HepG2 (cell line): ENCODE results near the gene CD248. TPM values are rescaled to one million over a fixed set of nuclear protein-coding genes. Genes with fewer than 3 reads are reported as not detected.

ENCODE experiments used
- AGO1 ChIP-seq: fragments of 200-400 bp; formaldehyde crosslinking; IDR thresholded peaks from 2 replicates; pipeline ENCODE4 v1.6.1; 2017; ENCODE audit warnings: mild to moderate bottlenecking, low read depth, low read length, moderate library complexity; ENCODE audit not compliant: poor library complexity, severe bottlenecking
- ATF2 ChIP-seq: sonication (generic); formaldehyde crosslinking; IDR thresholded peaks from 2 replicates; pipeline ENCODE4 v1.4.0; 2020; ENCODE audit warnings: missing genetic modification reagents
- DDIT3 ChIP-seq: sonication (generic); formaldehyde crosslinking; IDR thresholded peaks from 2 replicates; pipeline ENCODE4 v1.4.0; 2020; ENCODE audit warnings: mild to moderate bottlenecking, missing genetic modification reagents
- GPN1 ChIP-seq: sonication (generic); formaldehyde crosslinking; IDR thresholded peaks from 2 replicates; pipeline ENCODE4 v1.5.1; 2020; ENCODE audit warnings: missing genetic modification reagents, borderline replicate concordance
- LBX2 ChIP-seq: sonication (generic); formaldehyde crosslinking; IDR thresholded peaks from 2 replicates; pipeline ENCODE4 v1.5.0; 2020; ENCODE audit warnings: missing genetic modification reagents, mild to moderate bottlenecking, borderline replicate concordance
- MEIS2 ChIP-seq: sonication (generic); formaldehyde crosslinking; IDR thresholded peaks from 2 replicates; pipeline ENCODE4 v1.9.0; 2021; ENCODE audit warnings: mild to moderate bottlenecking, missing genetic modification reagents
- NCOR1 ChIP-seq: fragments of 200-600 bp; sonication (generic); IDR thresholded peaks from 2 replicates; pipeline ENCODE4 v1.7.0; 2017; ENCODE audit warnings: antibody characterized with exemption, low read length, borderline replicate concordance
- PAX8 ChIP-seq: sonication (generic); formaldehyde crosslinking; IDR thresholded peaks from 2 replicates; pipeline ENCODE4 v1.8.0; 2022; ENCODE audit warnings: mild to moderate bottlenecking, missing genetic modification reagents, borderline replicate concordance
- PRPF4 ChIP-seq: fragments of 200-400 bp; formaldehyde crosslinking; IDR thresholded peaks from 2 replicates; pipeline ENCODE4 v1.6.1; 2016; ENCODE audit warnings: low read length, low read depth; ENCODE audit not compliant: poor library complexity, severe bottlenecking
- REXO4 ChIP-seq: sonication (generic); formaldehyde crosslinking; IDR thresholded peaks from 2 replicates; pipeline ENCODE4 v1.8.0; 2022; ENCODE audit warnings: missing genetic modification reagents, mild to moderate bottlenecking, borderline replicate concordance
- RXRB ChIP-seq: IDR thresholded peaks from 2 replicates; pipeline ENCODE4 v1.6.1; 2016; ENCODE audit warnings: borderline replicate concordance, missing genetic modification reagents, missing compliant biosample characterization
- SIX4 ChIP-seq: sonication (generic); formaldehyde crosslinking; IDR thresholded peaks from 2 replicates; pipeline ENCODE4 v1.4.0; 2020; ENCODE audit warnings: missing genetic modification reagents
- STAT5B ChIP-seq: sonication (generic); formaldehyde crosslinking; IDR thresholded peaks from 2 replicates; pipeline ENCODE4 v1.4.0; 2020; ENCODE audit warnings: missing genetic modification reagents
- TGIF2 ChIP-seq: IDR thresholded peaks from 2 replicates; pipeline ENCODE4 v1.6.1; 2016; ENCODE audit warnings: control low read depth, missing compliant biosample characterization
- U2AF2 ChIP-seq: fragments of 200-400 bp; formaldehyde crosslinking; IDR thresholded peaks from 2 replicates; pipeline ENCODE4 v1.6.1; 2017; ENCODE audit warnings: low read depth, mild to moderate bottlenecking, low read length
- ZBTB14 ChIP-seq: sonication (generic); formaldehyde crosslinking; IDR thresholded peaks from 2 replicates; pipeline ENCODE4 v1.4.0; 2020; ENCODE audit warnings: missing genetic modification reagents
- ZBTB38 ChIP-seq: sonication (generic); formaldehyde crosslinking; IDR thresholded peaks from 2 replicates; pipeline ENCODE4 v1.5.1; 2020; ENCODE audit warnings: mild to moderate bottlenecking, missing genetic modification reagents
- ZBTB46 ChIP-seq: sonication (generic); formaldehyde crosslinking; IDR thresholded peaks from 2 replicates; pipeline ENCODE4 v1.4.0; 2020; ENCODE audit warnings: mild to moderate bottlenecking, missing genetic modification reagents, borderline replicate concordance
- ZFX ChIP-seq: sonication (generic); formaldehyde crosslinking; IDR thresholded peaks from 2 replicates; pipeline ENCODE4 v1.4.0; 2020; ENCODE audit warnings: mild to moderate bottlenecking, low read depth, missing genetic modification reagents, moderate library complexity
- ZGPAT ChIP-seq: IDR thresholded peaks from 2 replicates; pipeline ENCODE4 v1.6.1; 2016; ENCODE audit warnings: mild to moderate bottlenecking
- ZNF10 ChIP-seq: sonication (generic); formaldehyde crosslinking; IDR thresholded peaks from 2 replicates; pipeline ENCODE4 v1.4.0; 2020; ENCODE audit warnings: mild to moderate bottlenecking, low read depth, missing genetic modification reagents, borderline replicate concordance
- ZNF124 ChIP-seq: sonication (generic); formaldehyde crosslinking; IDR thresholded peaks from 2 replicates; pipeline ENCODE4 v1.4.0; 2020; ENCODE audit warnings: missing genetic modification reagents
- ZNF777 ChIP-seq: sonication (generic); formaldehyde crosslinking; IDR thresholded peaks from 2 replicates; pipeline ENCODE4 v1.4.0; 2020; ENCODE audit warnings: missing genetic modification reagents
- polyA plus RNA-seq, 8 experiments: library from polyadenylated mRNA; depleted of rRNA in 3 of 8; stranded (reverse) in 7 of 8; unstranded in 1 of 8; fragments of >200 nt; fragmentation: Illumina TruSeq in 4 of 8; extraction: Trizol in 4 of 8; gene quantifications; 2 replicates each; pipeline versions ENCODE4 v1.2.1 to v1.2.3, GENCODE V29; 2011 to 2016; ENCODE audit warnings: low read depth in 4 of 8, missing spikeins in 1 of 8, mixed read lengths in 1 of 8; ENCODE audit not compliant: insufficient read depth in 1 of 8
- total RNA-seq, 5 experiments: library from RNA; depleted of rRNA; stranded (reverse); fragments of >200 nt; fragmentation: Illumina TruSeq; extraction: Trizol; gene quantifications; 2 replicates each; pipeline ENCODE4 v1.2.3, GENCODE V29; 2016; ENCODE audit warnings: low read depth in 1 of 5

The CD248 gene
- total and polyA plus RNA-seq, 2 of the 13 experiments (the other 11 are each of a cell fraction or from before 2014, with no cell fraction given): 0.25 to 0.35 TPM

GRCh38 chr11:66313321-66314185, 3.3 kb downstream of the CD248 start (continued):
- TF ChIP-seq ZBTB14 (CRISPR knock-in tag): no peak
- TF ChIP-seq REXO4: no peak
- TF ChIP-seq AGO1: no peak
- no peak for TF ChIP-seq RXRB (CRISPR knock-in tag)
- no peak for TF ChIP-seq ZBTB38 (CRISPR knock-in tag)
- no peak for TF ChIP-seq DDIT3 (CRISPR knock-in tag)
- TF ChIP-seq LBX2 (CRISPR knock-in tag): no peak
- TF ChIP-seq ZBTB46 (CRISPR knock-in tag): no peak
- TF ChIP-seq ZNF777 (CRISPR knock-in tag): peak; percentile 20; the same call in 1 of the 2 replicates
- no peak for TF ChIP-seq ATF2 (CRISPR knock-in tag)
- no peak for TF ChIP-seq PRPF4
- TF ChIP-seq ZNF124 (CRISPR knock-in tag): no peak
- peak; percentile 61 for TF ChIP-seq ZGPAT (CRISPR knock-in tag)
- no peak for TF ChIP-seq MEIS2 (CRISPR knock-in tag)
- TF ChIP-seq SIX4 (CRISPR knock-in tag): no peak
- TF ChIP-seq ZFX (CRISPR knock-in tag): peak; percentile 87
- TF ChIP-seq GPN1 (CRISPR knock-in tag): no peak
- TF ChIP-seq NCOR1: peak; percentile 22; the same call in 1 of the 2 replicates
- no peak for TF ChIP-seq STAT5B (CRISPR knock-in tag)
- TF ChIP-seq U2AF2: no peak
- TF ChIP-seq ZNF10 (CRISPR knock-in tag): no peak
- peak; percentile 9; the same call in 1 of the 2 replicates for TF ChIP-seq TGIF2 (CRISPR knock-in tag)
- no peak for TF ChIP-seq PAX8 (CRISPR knock-in tag)
